HepG2 (cell line): ENCODE results near the gene ZNF771. TPM values are rescaled to one million over a fixed set of nuclear protein-coding genes. Genes with fewer than 3 reads are reported as not detected.

Experiments
- ATAC-seq: fragments of 200-7000 bp; cut with Tn5 transposase; 3 replicates; pipeline ENCODE4 v1.9.1; 2020; ENCODE audit warnings: mild to moderate bottlenecking, moderate library complexity
- BruUV-seq: library from RNA; stranded (reverse); fragments of 400-500 nt; replicated peaks from 2 replicates; lab custom pipeline; 2021; lab: Mats Ljungman, UMichigan
- CTCF ChIA-PET: fragments of 300-600 bp; formaldehyde crosslinking; extraction: SDS; loops from one replicate; lab custom pipeline; 2021; ENCODE audit warnings: low total read pairs, inconsistent platforms, low intra/inter-chr PET ratio; lab: Yijun Ruan, JAX
- POLR2A ChIA-PET: fragments of 350-600 bp; sonication (Branson Sonifier 250); formaldehyde crosslinking; loops from one replicate; lab custom pipeline; 2020; ENCODE audit warnings: antibody characterized with exemption, inconsistent platforms; lab: Yijun Ruan, JAX
- DNase-seq: peaks from one replicate; pipeline ENCODE4 v3.0.0-alpha.2; 2015; ENCODE audit warnings: low spot score
- FAIRE-seq: peaks from 3 replicates; lab custom pipeline; 2011; peaks lifted over from hg19 to GRCh38; lab: Jason Lieb, UNC
- H2AFZ ChIP-seq: one replicate; pipeline ENCODE4 v1.6.1; 2011; ENCODE audit warnings: low read length, inconsistent platforms
- H3K27ac ChIP-seq: fragments of 300-600 bp; 3 replicates; pipeline ENCODE4 v1.8.0; 2011; ENCODE audit warnings: mixed run types, mild to moderate bottlenecking, mixed read lengths, low read length, inconsistent platforms; ENCODE audit not compliant: insufficient read depth; ENCODE audit errors: extremely low read length
- H3K27me3 ChIP-seq, 2 experiments: fragments of 200-600 bp in 1 of 2; 2 replicates in 1 of 2; 3 replicates in 1 of 2; pipeline versions ENCODE4 v1.6.0 to v1.8.0; 2011; ENCODE audit warnings: low read length in 2 of 2, mild to moderate bottlenecking in 2 of 2, moderate library complexity in 2 of 2, inconsistent platforms in 1 of 2; ENCODE audit not compliant: insufficient read depth in 2 of 2, control insufficient read depth in 1 of 2
- H3K36me3 ChIP-seq, 2 experiments: fragments of 200-600 bp in 1 of 2; replicated peaks in 1 of 2; 2 replicates in 1 of 2; 3 replicates in 1 of 2; pipeline versions ENCODE4 v1.5.1 to v1.8.0; 2011; ENCODE audit warnings: low read length in 2 of 2, inconsistent platforms in 1 of 2; ENCODE audit not compliant: insufficient read depth in 2 of 2, control insufficient read depth in 1 of 2
- H3K4me1 ChIP-seq: 2 replicates; pipeline ENCODE4 v1.5.1; 2012; ENCODE audit warnings: low read length, inconsistent platforms; ENCODE audit not compliant: insufficient read depth
- H3K4me2 ChIP-seq: 2 replicates; pipeline ENCODE4 v1.6.0; 2011; ENCODE audit warnings: low read depth, low read length, inconsistent platforms
- H3K4me3 ChIP-seq, 3 experiments: fragments of 200-600 bp in 1 of 3; sonication (generic), shearing (Covaris generic) in 1 of 3; replicated peaks in 1 of 3; 2 replicates each; pipeline ENCODE4 v1.5.1; 2011 to 2016; ENCODE audit warnings: low read length in 3 of 3, inconsistent platforms in 2 of 3, low read depth in 2 of 3, mild to moderate bottlenecking in 2 of 3, control low read depth in 1 of 3, mixed read lengths in 1 of 3; ENCODE audit not compliant: insufficient read depth in 1 of 3
- H3K79me2 ChIP-seq: one replicate; pipeline ENCODE4 v1.6.1; 2011; ENCODE audit warnings: low read length, inconsistent platforms; ENCODE audit not compliant: insufficient read depth
- H3K9ac ChIP-seq: 2 replicates; pipeline ENCODE4 v1.6.0; 2011; ENCODE audit warnings: mild to moderate bottlenecking, low read depth, low read length, inconsistent platforms; ENCODE audit not compliant: insufficient read depth
- H3K9me3 ChIP-seq: 2 replicates; pipeline ENCODE4 v1.5.1; 2012; ENCODE audit warnings: mild to moderate bottlenecking, low read length
- H4K20me1 ChIP-seq: 2 replicates; pipeline ENCODE4 v1.6.0; 2011; ENCODE audit warnings: inconsistent platforms, mild to moderate bottlenecking, low read length, moderate library complexity; ENCODE audit not compliant: insufficient read depth
- ARID2 ChIP-seq: sonication (generic); formaldehyde crosslinking; IDR thresholded peaks from 2 replicates; pipeline ENCODE4 v1.8.1; 2022; ENCODE audit warnings: mild to moderate bottlenecking, missing genetic modification reagents, borderline replicate concordance
- ATF1 ChIP-seq: IDR thresholded peaks from 2 replicates; pipeline ENCODE4 v1.6.1; 2016; ENCODE audit warnings: mild to moderate bottlenecking, control low read depth
- BORCS8-MEF2B ChIP-seq: sonication (generic); formaldehyde crosslinking; IDR thresholded peaks from 2 replicates; pipeline ENCODE4 v1.8.0; 2022; ENCODE audit warnings: mild to moderate bottlenecking, missing genetic modification reagents
- CBFB ChIP-seq: sonication (generic); formaldehyde crosslinking; IDR thresholded peaks from 2 replicates; pipeline ENCODE4 v1.4.0; 2020; ENCODE audit warnings: missing genetic modification reagents
- CREB1 ChIP-seq, 2 experiments: fragments of 450-650 bp in 1 of 2; IDR thresholded peaks; 2 replicates each; pipeline ENCODE4 v1.6.1; 2016 to 2017; ENCODE audit warnings: control low read depth in 1 of 2, mild to moderate bottlenecking in 1 of 2, missing compliant biosample characterization in 1 of 2, missing genetic modification characterization in 1 of 2
- EED ChIP-seq: sonication (generic); formaldehyde crosslinking; IDR thresholded peaks from 2 replicates; pipeline ENCODE4 v1.5.0; 2020; ENCODE audit warnings: mild to moderate bottlenecking, missing genetic modification reagents
- HOXA7 ChIP-seq: sonication (generic); formaldehyde crosslinking; IDR thresholded peaks from 2 replicates; pipeline ENCODE4 v1.8.1; 2022; ENCODE audit warnings: mild to moderate bottlenecking, missing genetic modification reagents, moderate library complexity
- KAT2B ChIP-seq: fragments of 150-350 bp; IDR thresholded peaks from 2 replicates; pipeline ENCODE4 v1.6.1; 2014; ENCODE audit warnings: low read depth, low read length, borderline replicate concordance
- POLR2AphosphoS5 ChIP-seq: IDR thresholded peaks from 2 replicates; pipeline ENCODE4 v1.6.1; 2012; ENCODE audit warnings: low read depth, low read length
- RFXANK ChIP-seq: IDR thresholded peaks from 2 replicates; pipeline ENCODE4 v1.6.1; 2016
- SAFB2 ChIP-seq: sonication (generic); formaldehyde crosslinking; IDR thresholded peaks from 2 replicates; pipeline ENCODE4 v1.5.1; 2020; ENCODE audit warnings: missing genetic modification reagents, low read depth, mild to moderate bottlenecking, borderline replicate concordance
- XRCC5 ChIP-seq: fragments of 200-400 bp; formaldehyde crosslinking; optimal IDR thresholded peaks from 2 replicates; pipeline ENCODE3; 2017; ENCODE audit warnings: mild to moderate bottlenecking, low read length
- ZBTB21 ChIP-seq: sonication (generic); formaldehyde crosslinking; IDR thresholded peaks from 2 replicates; pipeline ENCODE4 v1.4.0; 2020; ENCODE audit warnings: missing genetic modification reagents
- ZNF101 ChIP-seq: sonication (generic); formaldehyde crosslinking; IDR thresholded peaks from 2 replicates; pipeline ENCODE4 v1.4.0; 2020; ENCODE audit warnings: mild to moderate bottlenecking, low read depth, missing genetic modification reagents, borderline replicate concordance
- ZNF121 ChIP-seq: sonication (generic); formaldehyde crosslinking; IDR thresholded peaks from 2 replicates; pipeline ENCODE4 v1.5.0; 2020; ENCODE audit warnings: mild to moderate bottlenecking, missing genetic modification reagents
- ZNF160 ChIP-seq: sonication (generic); formaldehyde crosslinking; IDR thresholded peaks from 2 replicates; pipeline ENCODE4 v1.8.0; 2022; ENCODE audit warnings: mild to moderate bottlenecking, inconsistent platforms, missing genetic modification reagents
- ZNF530 ChIP-seq: sonication (generic); formaldehyde crosslinking; IDR thresholded peaks from 2 replicates; pipeline ENCODE4 v1.5.0; 2020; ENCODE audit warnings: low read depth, mild to moderate bottlenecking, missing genetic modification reagents
- ZNF572 ChIP-seq: sonication (generic); formaldehyde crosslinking; IDR thresholded peaks from 2 replicates; pipeline ENCODE4 v1.5.1; 2020; ENCODE audit warnings: mild to moderate bottlenecking, missing genetic modification reagents
- ZNF615 ChIP-seq: sonication (generic); formaldehyde crosslinking; IDR thresholded peaks from 2 replicates; pipeline ENCODE4 v1.5.0; 2020; ENCODE audit warnings: mild to moderate bottlenecking, missing genetic modification reagents, borderline replicate concordance
- ZNF703 ChIP-seq: sonication (generic); formaldehyde crosslinking; IDR thresholded peaks from 2 replicates; pipeline ENCODE4 v1.5.1; 2020; ENCODE audit warnings: missing genetic modification reagents, mild to moderate bottlenecking, moderate library complexity, borderline replicate concordance
- WGBS: methylation state at CpG from one replicate; pipeline ENCODE4 v1.1.6; 2017; ENCODE audit warnings: low lambda C conversion rate; 5-methylcytosine and 5-hydroxymethylcytosine counted together
- in situ Hi-C: cut with HindIII; loops from 2 replicates; pipeline ENCODE4 v1.10.0; 2017; ENCODE audit warnings: low pct_unique_long_range_greater_than_20kb; ENCODE audit not compliant: extremely low pct_ligation_motif_present
- intact Hi-C: fragments of 100-400 bp; cut with micrococcal nuclease; formaldehyde crosslinking; loops from one replicate; pipeline ENCODE4 v1.10.0; 2022; ENCODE audit not compliant: unreplicated experiment
- polyA plus RNA-seq, 8 experiments: library from polyadenylated mRNA; depleted of rRNA in 3 of 8; stranded (reverse) in 7 of 8; unstranded in 1 of 8; fragments of >200 nt; fragmentation: Illumina TruSeq in 4 of 8; extraction: Trizol in 4 of 8; gene quantifications; 2 replicates each; pipeline versions ENCODE4 v1.2.1 to v1.2.3, GENCODE V29; 2011 to 2016; ENCODE audit warnings: low read depth in 4 of 8, missing spikeins in 1 of 8, mixed read lengths in 1 of 8; ENCODE audit not compliant: insufficient read depth in 1 of 8
- total RNA-seq, 5 experiments: library from RNA; depleted of rRNA; stranded (reverse); fragments of >200 nt; fragmentation: Illumina TruSeq; extraction: Trizol; gene quantifications; 2 replicates each; pipeline ENCODE4 v1.2.3, GENCODE V29; 2016; ENCODE audit warnings: low read depth in 1 of 5
- TF ChIP-seq, protein P1 (sequence below): sonication (generic); formaldehyde crosslinking; IDR thresholded peaks from 2 replicates; pipeline ENCODE4 v1.5.0; 2020; ENCODE audit warnings: mild to moderate bottlenecking, missing genetic modification reagents
- TF ChIP-seq, protein P2 (sequence below): sonication (generic); formaldehyde crosslinking; IDR thresholded peaks from 2 replicates; pipeline ENCODE4 v1.4.0; 2020; ENCODE audit warnings: missing genetic modification reagents

Gene ZNF771
- total and polyA plus RNA-seq, 2 of the 13 experiments (the other 11 are each of a cell fraction or from before 2014, with no cell fraction given): 5.0 to 11.8 TPM

DNA sequence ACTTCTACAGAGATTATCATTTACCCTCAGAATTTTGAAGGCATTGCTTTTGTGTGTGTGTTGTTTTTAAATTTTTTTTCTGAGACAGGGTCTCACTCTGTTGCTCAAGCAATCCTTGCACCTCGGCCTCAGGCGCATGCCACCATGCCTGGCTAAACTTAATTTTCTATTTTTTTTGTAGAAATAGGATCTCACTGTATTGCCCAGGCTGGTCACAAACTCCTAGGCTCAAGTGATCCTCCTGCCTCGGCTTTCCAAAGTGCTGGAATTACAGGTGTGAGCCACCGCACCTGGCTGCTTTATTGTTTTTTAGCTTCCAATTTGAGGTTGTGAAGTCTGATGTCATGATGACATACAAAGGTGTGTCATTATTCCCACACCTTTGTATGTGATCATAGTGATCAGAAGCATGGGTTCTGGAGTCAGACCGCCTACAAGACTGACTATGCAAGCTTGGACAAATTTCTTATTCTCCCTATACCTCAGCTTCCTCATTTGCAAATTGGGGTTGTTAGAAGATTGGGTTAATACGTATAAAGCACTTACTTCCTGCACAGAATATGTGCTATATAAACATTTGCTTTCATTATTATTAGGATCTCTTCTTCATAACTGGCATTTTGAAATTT lies 32.4 kb downstream of the ZNF771 start:
- CTCF ChIA-PET: no interaction called here
- DNase-seq (no peak), FAIRE-seq (no peak), ATAC-seq (no peak)
- no peaks in the 10 kb centered on the region; a peak in 1 of 5 replicates for H3K36me3 ChIP-seq
- H3K27me3 ChIP-seq: peaks cover 0 to 2% of the 10 kb centered on the region in 2 experiments; a peak in 2 of 5 replicates
- H4K20me1 ChIP-seq: peaks cover 19% of the 10 kb centered on the region
- in situ Hi-C loops: loop anchor here (10.0 kb wide), 1 partner anchor 165 kb away; no protein-coding TSS in a partner anchor
- TF ChIP-seq ZBTB21: 0 out of 2 replicates have a peak, but pooled peaks have one; percentile 39
- no peak for TF ChIP-seq ZNF572 (CRISPR knock-in tag)
- TF ChIP-seq ZNF160 (CRISPR knock-in tag): no peak
- peak; percentile 60; the same call in 1 of the 2 replicates for TF ChIP-seq ZNF121
- no peak for TF ChIP-seq BORCS8-MEF2B
- no peak for TF ChIP-seq POLR2AphosphoS5
- no peak for TF ChIP-seq ZNF101 (CRISPR knock-in tag)
- no peak for TF ChIP-seq RFXANK (CRISPR knock-in tag)
- no peak for TF ChIP-seq KAT2B
- TF ChIP-seq XRCC5: no peak
- no peak for TF ChIP-seq ZNF703 (CRISPR knock-in tag)
- TF ChIP-seq ZNF530 (CRISPR knock-in tag): no peak
- TF ChIP-seq, protein P1, sequence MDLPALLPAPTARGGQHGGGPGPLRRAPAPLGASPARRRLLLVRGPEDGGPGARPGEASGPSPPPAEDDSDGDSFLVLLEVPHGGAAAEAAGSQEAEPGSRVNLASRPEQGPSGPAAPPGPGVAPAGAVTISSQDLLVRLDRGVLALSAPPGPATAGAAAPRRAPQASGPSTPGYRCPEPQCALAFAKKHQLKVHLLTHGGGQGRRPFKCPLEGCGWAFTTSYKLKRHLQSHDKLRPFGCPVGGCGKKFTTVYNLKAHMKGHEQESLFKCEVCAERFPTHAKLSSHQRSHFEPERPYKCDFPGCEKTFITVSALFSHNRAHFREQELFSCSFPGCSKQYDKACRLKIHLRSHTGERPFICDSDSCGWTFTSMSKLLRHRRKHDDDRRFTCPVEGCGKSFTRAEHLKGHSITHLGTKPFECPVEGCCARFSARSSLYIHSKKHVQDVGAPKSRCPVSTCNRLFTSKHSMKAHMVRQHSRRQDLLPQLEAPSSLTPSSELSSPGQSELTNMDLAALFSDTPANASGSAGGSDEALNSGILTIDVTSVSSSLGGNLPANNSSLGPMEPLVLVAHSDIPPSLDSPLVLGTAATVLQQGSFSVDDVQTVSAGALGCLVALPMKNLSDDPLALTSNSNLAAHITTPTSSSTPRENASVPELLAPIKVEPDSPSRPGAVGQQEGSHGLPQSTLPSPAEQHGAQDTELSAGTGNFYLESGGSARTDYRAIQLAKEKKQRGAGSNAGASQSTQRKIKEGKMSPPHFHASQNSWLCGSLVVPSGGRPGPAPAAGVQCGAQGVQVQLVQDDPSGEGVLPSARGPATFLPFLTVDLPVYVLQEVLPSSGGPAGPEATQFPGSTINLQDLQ: no peak
- peak; percentile 58; the same call in 1 of the 2 replicates for TF ChIP-seq CREB1 (IDR thresholded peaks at IDR 0.05)
- TF ChIP-seq CREB1 (CRISPR knock-in tag; IDR thresholded peaks at IDR 0.05): no peak
- no peak for TF ChIP-seq CBFB
- no peak for TF ChIP-seq ATF1 (CRISPR knock-in tag)
- no peak for TF ChIP-seq SAFB2 (CRISPR knock-in tag)
- TF ChIP-seq ARID2: no peak
- no peak for TF ChIP-seq HOXA7 (CRISPR knock-in tag)
- no peak for TF ChIP-seq EED (CRISPR knock-in tag)
- no peak for TF ChIP-seq ZNF615 (CRISPR knock-in tag)
- TF ChIP-seq, protein P2, sequence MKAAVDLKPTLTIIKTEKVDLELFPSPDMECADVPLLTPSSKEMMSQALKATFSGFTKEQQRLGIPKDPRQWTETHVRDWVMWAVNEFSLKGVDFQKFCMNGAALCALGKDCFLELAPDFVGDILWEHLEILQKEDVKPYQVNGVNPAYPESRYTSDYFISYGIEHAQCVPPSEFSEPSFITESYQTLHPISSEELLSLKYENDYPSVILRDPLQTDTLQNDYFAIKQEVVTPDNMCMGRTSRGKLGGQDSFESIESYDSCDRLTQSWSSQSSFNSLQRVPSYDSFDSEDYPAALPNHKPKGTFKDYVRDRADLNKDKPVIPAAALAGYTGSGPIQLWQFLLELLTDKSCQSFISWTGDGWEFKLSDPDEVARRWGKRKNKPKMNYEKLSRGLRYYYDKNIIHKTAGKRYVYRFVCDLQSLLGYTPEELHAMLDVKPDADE: no peak
- no peak overlapping the region for H3K4me2 ChIP-seq
- no peak overlapping the region for H3K4me3 ChIP-seq
- H3K9ac ChIP-seq: no peak overlapping the region
- POLR2A ChIA-PET: interaction anchor here (1.7 kb wide), 1 partner anchor 10 kb away, joined by 7 read pairs; the partner anchor contains the start of gene DCTPP1
- H3K79me2 ChIP-seq: peaks cover 19% of the 10 kb centered on the region
- no peaks in the 10 kb centered on the region for H3K9me3 ChIP-seq
- peaks cover 78% of the 10 kb centered on the region for H3K4me1 ChIP-seq
- H3K27ac ChIP-seq: no peak overlapping the region
- 84% methylated on average over 6 of the region's 6 CpGs for WGBS
- intact Hi-C loops: no loop called here
- no peak overlapping the region for H2AFZ ChIP-seq
- BruUV-seq: no TSS peak
